Muscle layer of duodenum (tissue), 2 donors: ENCODE results near the gene CCDC97.

ENCODE experiments used
- H3K27ac ChIP-seq: one replicate; pipeline ENCODE4 v1.7.0; 2013; ENCODE audit warnings: mild to moderate bottlenecking, low read length
- H3K27me3 ChIP-seq: one replicate; pipeline ENCODE4 v1.7.0; 2013; ENCODE audit warnings: low read depth, mild to moderate bottlenecking, control low read depth, low read length
- H3K36me3 ChIP-seq, 2 donors: one replicate each; pipeline ENCODE4 v1.7.0; 2013; ENCODE audit warnings: low read length in 2 of 2, control low read depth in 1 of 2, mild to moderate bottlenecking in 1 of 2; ENCODE audit not compliant: insufficient read depth in 2 of 2, control insufficient read depth in 1 of 2
- H3K4me1 ChIP-seq, 2 donors: one replicate each; pipeline ENCODE4 v1.7.0; 2013; ENCODE audit warnings: low read length in 2 of 2, mild to moderate bottlenecking in 2 of 2, control low read depth in 1 of 2, moderate library complexity in 1 of 2; ENCODE audit not compliant: insufficient read depth in 2 of 2, control insufficient read depth in 1 of 2
- H3K4me3 ChIP-seq, 2 donors: one replicate each; pipeline ENCODE4 v1.7.0; 2013; ENCODE audit warnings: low read length in 2 of 2, low read depth in 1 of 2, mild to moderate bottlenecking in 1 of 2
- H3K9me3 ChIP-seq, 2 donors: one replicate each; pipeline ENCODE4 v1.7.0; 2013; ENCODE audit warnings: low read length in 2 of 2, control low read depth in 1 of 2, mild to moderate bottlenecking in 1 of 2; ENCODE audit not compliant: control insufficient read depth in 1 of 2
- donor health status: healthy.

CCDC97 gene

GRCh38 chr19:41299046-41299754 lies 10.8 kb upstream of the CCDC97 start:
- Histone ChIP-seq H3K27ac (peak overlapping the region; percentile 82), H3K36me3 (peaks cover 68 to 73% of the 10 kb centered on the region in 2 donors), H3K27me3 (no peaks in the 10 kb centered on the region), H3K4me1 (peaks cover 33 to 53% of the 10 kb centered on the region in 2 donors), H3K9me3 (no peaks in the 10 kb centered on the region), H3K4me3 (peak overlapping the region in 1 of 2 donors; percentile 9)

GRCh38 chr19:41299755-41300089 lies 10.2 kb upstream of the CCDC97 start:
- peaks cover 68 to 73% of the 10 kb centered on the region in 2 donors for H3K36me3 ChIP-seq
- H3K4me1 ChIP-seq: peaks cover 33 to 58% of the 10 kb centered on the region in 2 donors
- peak overlapping the region in 1 of 2 donors; percentile 9 for H3K4me3 ChIP-seq
- no peaks in the 10 kb centered on the region for H3K9me3 ChIP-seq
- no peaks in the 10 kb centered on the region for H3K27me3 ChIP-seq
- H3K27ac ChIP-seq: peak overlapping the region; percentile 82

GRCh38 chr19:41300555-41300954 lies 9.4 kb upstream of the CCDC97 start:
- Histone ChIP-seq H3K9me3 (no peaks in the 10 kb centered on the region), H3K27me3 (no peaks in the 10 kb centered on the region), H3K27ac (peak overlapping the region; percentile 82), H3K4me3 (no peak overlapping the region), H3K36me3 (peaks cover 67 to 73% of the 10 kb centered on the region in 2 donors), H3K4me1 (peaks cover 33 to 65% of the 10 kb centered on the region in 2 donors)

- peaks cover 66 to 78% of the 10 kb centered on the region in 2 donors for H3K36me3 ChIP-seq
- no peaks in the 10 kb centered on the region for H3K27me3 ChIP-seq
- no peaks in the 10 kb centered on the region for H3K9me3 ChIP-seq
- peaks cover 23 to 60% of the 10 kb centered on the region in 2 donors for H3K4me1 ChIP-seq
- no peak overlapping the region for H3K27ac ChIP-seq
- no peak overlapping the region for H3K4me3 ChIP-seq
These were observed 7.2 kb upstream of the CCDC97 start for GRCh38 chr19:41302624-41303351.

- H3K27ac ChIP-seq: no peak overlapping the region
These were observed 6.0 kb upstream of the CCDC97 start for GRCh38 chr19:41303954-41304353.

GRCh38 chr19:41304706-41305483 lies 5.1 kb upstream of the CCDC97 start:
- Histone ChIP-seq H3K9me3 (no peaks in the 10 kb centered on the region), H3K27ac (no peak overlapping the region), H3K27me3 (no peaks in the 10 kb centered on the region), H3K4me1 (peaks cover 23 to 56% of the 10 kb centered on the region in 2 donors), H3K36me3 (peaks cover 61 to 64% of the 10 kb centered on the region in 2 donors), H3K4me3 (no peak overlapping the region)

More at GRCh38 chr19:41303954-41304353, 6.0 kb upstream of the CCDC97 start:
- H3K4me1 ChIP-seq: peaks cover 22 to 60% of the 10 kb centered on the region in 2 donors
- peaks cover 61 to 72% of the 10 kb centered on the region in 2 donors for H3K36me3 ChIP-seq
- H3K4me3 ChIP-seq: no peak overlapping the region
- H3K27me3 ChIP-seq: no peaks in the 10 kb centered on the region
- no peaks in the 10 kb centered on the region for H3K9me3 ChIP-seq

GRCh38 chr19:41305927-41306793 lies 3.8 kb upstream of the CCDC97 start:
- H3K4me1 ChIP-seq: peaks cover 19 to 50% of the 10 kb centered on the region in 2 donors

GRCh38 chr19:41307090-41307875 lies 2.7 kb upstream of the CCDC97 start:
- Histone ChIP-seq H3K27ac (peak overlapping the region; percentile 98), H3K36me3 (peaks cover 43 to 57% of the 10 kb centered on the region in 2 donors), H3K9me3 (no peaks in the 10 kb centered on the region), H3K4me3 (no peak overlapping the region), H3K27me3 (no peaks in the 10 kb centered on the region), H3K4me1 (peaks cover 19 to 61% of the 10 kb centered on the region in 2 donors)

More at GRCh38 chr19:41305927-41306793, 3.8 kb upstream of the CCDC97 start:
- Histone ChIP-seq H3K4me3 (no peak overlapping the region), H3K27ac (peak overlapping the region; percentile 98), H3K9me3 (no peaks in the 10 kb centered on the region), H3K36me3 (peaks cover 51 to 64% of the 10 kb centered on the region in 2 donors), H3K27me3 (no peaks in the 10 kb centered on the region)

- H3K4me1 ChIP-seq: peaks cover 19 to 63% of the 10 kb centered on the region in 2 donors
- H3K36me3 ChIP-seq: peaks cover 41 to 56% of the 10 kb centered on the region in 2 donors
These were observed 2.0 kb upstream of the CCDC97 start for GRCh38 chr19:41307954-41308449.

More at GRCh38 chr19:41307954-41308449, 2.0 kb upstream of the CCDC97 start:
- Histone ChIP-seq H3K27ac (peak overlapping the region; percentile 98), H3K9me3 (no peaks in the 10 kb centered on the region), H3K4me3 (peak overlapping the region in 1 of 2 donors; percentile 87), H3K27me3 (no peaks in the 10 kb centered on the region)
